Peyer's patch (tissue), 4 donors: ENCODE measurements around the gene FRMD5.

ENCODE experiments used
- CTCF ChIP-seq, 6 experiments: fragments of 450-650 bp in 4 of 6; fragments of 200-600 bp in 2 of 6; sonication (generic) in 1 of 6; IDR thresholded peaks; one replicate each; pipeline ENCODE4 v1.5.1; 2017 to 2019; ENCODE audit warnings: antibody characterized with exemption in 6 of 6, mild to moderate bottlenecking in 3 of 6, moderate library complexity in 1 of 6
- POLR2A ChIP-seq, 2 donors: fragments of 450-650 bp; IDR thresholded peaks; one replicate each; pipeline ENCODE4 v1.5.1; 2017; ENCODE audit warnings: antibody characterized with exemption in 2 of 2, mild to moderate bottlenecking in 2 of 2, moderate library complexity in 2 of 2

- TF ChIP-seq CTCF (IDR thresholded peaks at IDR 0.05): no peak
- no peak for TF ChIP-seq POLR2A (IDR thresholded peaks at IDR 0.05)
Observed at GRCh38 chr15:43977072-43977884, 217.8 kb downstream of the FRMD5 start.
